Transverse colon (tissue), 4 donors: Measurements from ENCODE around the gene TNFRSF8. TPM values are rescaled to one million over a fixed set of nuclear protein-coding genes. Genes with fewer than 3 reads are reported as not detected.

ENCODE experiments used
- DNase-seq: peaks from one replicate; pipeline ENCODE4 v3.0.0-alpha.2; 2019
- H3K27ac ChIP-seq, 4 donors: fragments of 200-600 bp; sonication (generic); 2 replicates each; pipeline ENCODE4 v1.5.1; 2016 to 2018; ENCODE audit warnings: inconsistent platforms in 4 of 4
- H3K27me3 ChIP-seq: fragments of 200-600 bp; sonication (generic); 2 replicates; pipeline ENCODE4 v1.5.1; 2017; ENCODE audit warnings: inconsistent platforms
- H3K36me3 ChIP-seq, 4 donors: fragments of 200-600 bp; sonication (generic); 2 replicates each; pipeline ENCODE4 v1.5.1; 2017 to 2019; ENCODE audit warnings: inconsistent platforms in 4 of 4
- H3K4me1 ChIP-seq, 4 donors: fragments of 200-600 bp; sonication (generic); 2 replicates each; pipeline ENCODE4 v1.5.1; 2017 to 2020; ENCODE audit warnings: inconsistent platforms in 4 of 4
- H3K4me3 ChIP-seq, 4 donors: fragments of 200-600 bp; sonication (generic); 1 replicate in 1 of 4; 2 replicates in 3 of 4; pipeline versions ENCODE4 v1.5.1 to v1.6.1; 2017 to 2019; ENCODE audit warnings: inconsistent platforms in 4 of 4
- H3K9me3 ChIP-seq, 2 donors: fragments of 200-600 bp; sonication (generic); 2 replicates each; pipeline ENCODE4 v1.5.1; 2017 to 2019; ENCODE audit warnings: inconsistent platforms in 2 of 2
- CTCF ChIP-seq, 5 experiments: fragments of 200-600 bp in 3 of 5; fragments of 450-650 bp in 2 of 5; sonication (generic) in 3 of 5; IDR thresholded peaks; 1 replicate in 2 of 5; 2 replicates in 3 of 5; pipeline ENCODE4 v1.5.1; 2016 to 2017; ENCODE audit warnings: antibody characterized with exemption in 5 of 5, inconsistent platforms in 3 of 5, mild to moderate bottlenecking in 2 of 5, moderate library complexity in 1 of 5
- EP300 ChIP-seq: sonication (generic); formaldehyde crosslinking; IDR thresholded peaks from one replicate; pipeline ENCODE4 v1.6.1; 2017; ENCODE audit warnings: antibody characterized with exemption, low read depth
- POLR2A ChIP-seq: fragments of 450-650 bp; IDR thresholded peaks from one replicate; pipeline ENCODE4 v1.6.1; 2016; ENCODE audit warnings: antibody characterized with exemption, mild to moderate bottlenecking, moderate library complexity
- POLR2AphosphoS5 ChIP-seq, 3 donors: sonication (generic); formaldehyde crosslinking; IDR thresholded peaks; one replicate each; pipeline ENCODE4 v1.6.1; 2016; ENCODE audit warnings: antibody characterized with exemption in 3 of 3
- WGBS, 2 donors: methylation state at CpG; one replicate each; pipeline ENCODE4 v1.1.5; 2018; ENCODE audit warnings: low coverage in 1 of 2; 5-methylcytosine and 5-hydroxymethylcytosine counted together
- in situ Hi-C, 4 donors: fragments of 200-750 bp; cut with MboI; loops; one replicate each; pipeline versions ENCODE4 v1.15.0 to v1.15.1; 2017; ENCODE audit warnings: low sequenced_read_pairs in 3 of 4, low pct_ligation_motif_present in 1 of 4, low pct_unique_long_range_greater_than_20kb in 1 of 4
- intact Hi-C: fragments of 100-400 bp; cut with DNase I; formaldehyde crosslinking; loops from one replicate; pipeline ENCODE4 v1.15.1; 2023; ENCODE audit warnings: low total_unique reads
- total RNA-seq, 4 donors: library from RNA; depleted of rRNA; stranded (reverse); fragments of >200 nt; gene quantifications; one replicate each; pipeline ENCODE4 v1.1.0, GENCODE V29; 2016

Gene TNFRSF8
- total RNA-seq, 4 donors from 2014 or later, result 0.16 TPM; not detected in 3

- TF ChIP-seq POLR2A, result no peak
- TF ChIP-seq EP300, result no peak
- TF ChIP-seq POLR2AphosphoS5 (IDR thresholded peaks at IDR 0.05), result no peak
- TF ChIP-seq CTCF (IDR thresholded peaks at IDR 0.05), result no peak
- intact Hi-C loops (no loop called here), in situ Hi-C loops (no loop called here)
- no peak for DNase-seq
- Histone ChIP-seq H3K27ac (no peak overlapping the region), H3K4me3 (no peak overlapping the region), H3K36me3 (no peaks in the 10 kb centered on the region), H3K27me3 (no peaks in the 10 kb centered on the region), H3K4me1 (peaks cover 0 to 4% (median 0%) of the 10 kb centered on the region in 4 donors), H3K9me3 (no peaks in the 10 kb centered on the region)
- 91 to 96% methylated on average over 3 of the region's 3 CpGs for WGBS, 2 donors
Measured at GRCh38 chr1:12090326-12090725, 27.2 kb downstream of the TNFRSF8 start.

GRCh38 chr1:12091191-12091590 lies 28.1 kb downstream of the TNFRSF8 start:
- intact Hi-C loops (no loop called here), in situ Hi-C loops (no loop called here)
- no peaks in the 10 kb centered on the region for H3K9me3 ChIP-seq
- no peak overlapping the region for H3K4me3 ChIP-seq
- peaks cover 0 to 4% (median 0%) of the 10 kb centered on the region in 4 donors for H3K4me1 ChIP-seq
- 87% methylated on average over 1 of the region's 1 CpG; no CpG with 5 or more reads in 1 of the 2 donors for WGBS, 2 donors
- TF ChIP-seq EP300, result no peak
- TF ChIP-seq POLR2A, result no peak
- TF ChIP-seq CTCF (IDR thresholded peaks at IDR 0.05), result no peak
- no peak for TF ChIP-seq POLR2AphosphoS5 (IDR thresholded peaks at IDR 0.05)
- no peaks in the 10 kb centered on the region for H3K36me3 ChIP-seq
- H3K27ac ChIP-seq, result no peak overlapping the region
- no peak for DNase-seq
- H3K27me3 ChIP-seq, result no peaks in the 10 kb centered on the region

GRCh38 chr1:12094180-12094579 lies 31.1 kb downstream of the TNFRSF8 start:
- WGBS, 2 donors, result 75 to 77% methylated on average over 2 to 3 of the region's 3 CpGs
- H3K4me3 ChIP-seq, result no peak overlapping the region
- DNase-seq, result no peak
- H3K27me3 ChIP-seq, result no peaks in the 10 kb centered on the region
- H3K9me3 ChIP-seq, result no peaks in the 10 kb centered on the region
- no peaks in the 10 kb centered on the region for H3K36me3 ChIP-seq
- in situ Hi-C loops (no loop called here), intact Hi-C loops (no loop called here)
- TF ChIP-seq POLR2A (no peak), EP300 (no peak), CTCF (IDR thresholded peaks at IDR 0.05) (no peak), POLR2AphosphoS5 (IDR thresholded peaks at IDR 0.05) (no peak)
- no peaks in the 10 kb centered on the region for H3K4me1 ChIP-seq
- H3K27ac ChIP-seq, result no peak overlapping the region

- no peak overlapping the region for H3K27ac ChIP-seq
- no peak overlapping the region for H3K4me3 ChIP-seq
- no peaks in the 10 kb centered on the region for H3K27me3 ChIP-seq
- no peak for TF ChIP-seq EP300
- TF ChIP-seq POLR2A, result no peak
- no peak for TF ChIP-seq CTCF (IDR thresholded peaks at IDR 0.05)
- TF ChIP-seq POLR2AphosphoS5 (IDR thresholded peaks at IDR 0.05), result no peak
- H3K9me3 ChIP-seq, result no peaks in the 10 kb centered on the region
- DNase-seq, result no peak
- H3K4me1 ChIP-seq, result no peaks in the 10 kb centered on the region
- WGBS, 2 donors, result 90 to 91% methylated on average over 4 to 10 of the region's 10 CpGs
- in situ Hi-C loops (no loop called here), intact Hi-C loops (no loop called here)
- no peaks in the 10 kb centered on the region for H3K36me3 ChIP-seq
Measured at GRCh38 chr1:12095452-12096263, 32.6 kb downstream of the TNFRSF8 start.
